HepG2 (cell line): Measurements from ENCODE around the gene TMEM108. TPM values are rescaled to one million over a fixed set of nuclear protein-coding genes. Genes with fewer than 3 reads are reported as not detected.

Experiments
- ATAC-seq: fragments of 200-7000 bp; cut with Tn5 transposase; 3 replicates; pipeline ENCODE4 v1.9.1; 2020; ENCODE audit warnings: mild to moderate bottlenecking, moderate library complexity
- BruUV-seq: library from RNA; stranded (reverse); fragments of 400-500 nt; replicated peaks from 2 replicates; lab custom pipeline; 2021; lab: Mats Ljungman, UMichigan
- CTCF ChIA-PET: fragments of 300-600 bp; formaldehyde crosslinking; extraction: SDS; loops from one replicate; lab custom pipeline; 2021; ENCODE audit warnings: low total read pairs, inconsistent platforms, low intra/inter-chr PET ratio; lab: Yijun Ruan, JAX
- POLR2A ChIA-PET: fragments of 350-600 bp; sonication (Branson Sonifier 250); formaldehyde crosslinking; loops from one replicate; lab custom pipeline; 2020; ENCODE audit warnings: antibody characterized with exemption, inconsistent platforms; lab: Yijun Ruan, JAX
- DNase-seq: peaks from one replicate; pipeline ENCODE4 v3.0.0-alpha.2; 2015; ENCODE audit warnings: low spot score
- FAIRE-seq: peaks from 3 replicates; lab custom pipeline; 2011; peaks lifted over from hg19 to GRCh38; lab: Jason Lieb, UNC
- H2AFZ ChIP-seq: one replicate; pipeline ENCODE4 v1.6.1; 2011; ENCODE audit warnings: low read length, inconsistent platforms
- H3K27ac ChIP-seq: fragments of 300-600 bp; 3 replicates; pipeline ENCODE4 v1.8.0; 2011; ENCODE audit warnings: mixed run types, mild to moderate bottlenecking, mixed read lengths, low read length, inconsistent platforms; ENCODE audit not compliant: insufficient read depth; ENCODE audit errors: extremely low read length
- H3K27me3 ChIP-seq, 2 experiments: fragments of 200-600 bp in 1 of 2; 2 replicates in 1 of 2; 3 replicates in 1 of 2; pipeline versions ENCODE4 v1.6.0 to v1.8.0; 2011; ENCODE audit warnings: low read length in 2 of 2, mild to moderate bottlenecking in 2 of 2, moderate library complexity in 2 of 2, inconsistent platforms in 1 of 2; ENCODE audit not compliant: insufficient read depth in 2 of 2, control insufficient read depth in 1 of 2
- H3K36me3 ChIP-seq, 2 experiments: fragments of 200-600 bp in 1 of 2; replicated peaks in 1 of 2; 2 replicates in 1 of 2; 3 replicates in 1 of 2; pipeline versions ENCODE4 v1.5.1 to v1.8.0; 2011; ENCODE audit warnings: low read length in 2 of 2, inconsistent platforms in 1 of 2; ENCODE audit not compliant: insufficient read depth in 2 of 2, control insufficient read depth in 1 of 2
- H3K4me1 ChIP-seq: 2 replicates; pipeline ENCODE4 v1.5.1; 2012; ENCODE audit warnings: low read length, inconsistent platforms; ENCODE audit not compliant: insufficient read depth
- H3K4me2 ChIP-seq: 2 replicates; pipeline ENCODE4 v1.6.0; 2011; ENCODE audit warnings: low read depth, low read length, inconsistent platforms
- H3K4me3 ChIP-seq, 3 experiments: fragments of 200-600 bp in 1 of 3; sonication (generic), shearing (Covaris generic) in 1 of 3; replicated peaks in 1 of 3; 2 replicates each; pipeline ENCODE4 v1.5.1; 2011 to 2016; ENCODE audit warnings: low read length in 3 of 3, inconsistent platforms in 2 of 3, low read depth in 2 of 3, mild to moderate bottlenecking in 2 of 3, control low read depth in 1 of 3, mixed read lengths in 1 of 3; ENCODE audit not compliant: insufficient read depth in 1 of 3
- H3K79me2 ChIP-seq: one replicate; pipeline ENCODE4 v1.6.1; 2011; ENCODE audit warnings: low read length, inconsistent platforms; ENCODE audit not compliant: insufficient read depth
- H3K9ac ChIP-seq: 2 replicates; pipeline ENCODE4 v1.6.0; 2011; ENCODE audit warnings: mild to moderate bottlenecking, low read depth, low read length, inconsistent platforms; ENCODE audit not compliant: insufficient read depth
- H3K9me3 ChIP-seq: 2 replicates; pipeline ENCODE4 v1.5.1; 2012; ENCODE audit warnings: mild to moderate bottlenecking, low read length
- H4K20me1 ChIP-seq: 2 replicates; pipeline ENCODE4 v1.6.0; 2011; ENCODE audit warnings: inconsistent platforms, mild to moderate bottlenecking, low read length, moderate library complexity; ENCODE audit not compliant: insufficient read depth
- FIP1L1 ChIP-seq: fragments of 200-400 bp; formaldehyde crosslinking; IDR thresholded peaks from 2 replicates; pipeline ENCODE4 v1.6.1; 2018; ENCODE audit warnings: low read depth, mild to moderate bottlenecking, low read length, moderate library complexity, borderline replicate concordance; ENCODE audit not compliant: insufficient read depth
- KAT8 ChIP-seq: IDR thresholded peaks from 2 replicates; pipeline ENCODE4 v1.6.1; 2016; ENCODE audit warnings: missing genetic modification reagents, missing compliant biosample characterization
- PAX8 ChIP-seq: sonication (generic); formaldehyde crosslinking; IDR thresholded peaks from 2 replicates; pipeline ENCODE4 v1.8.0; 2022; ENCODE audit warnings: mild to moderate bottlenecking, missing genetic modification reagents, borderline replicate concordance
- RBAK ChIP-seq: sonication (generic); formaldehyde crosslinking; IDR thresholded peaks from 2 replicates; pipeline ENCODE4 v1.5.1; 2020; ENCODE audit warnings: mild to moderate bottlenecking, missing genetic modification reagents
- RBM39 ChIP-seq: fragments of 200-400 bp; formaldehyde crosslinking; IDR thresholded peaks from one replicate; pipeline ENCODE4 v1.6.1; 2018; ENCODE audit warnings: antibody characterized with exemption, mild to moderate bottlenecking, low read depth, low read length; ENCODE audit not compliant: poor library complexity, severe bottlenecking
- RORA ChIP-seq: sonication (generic); formaldehyde crosslinking; IDR thresholded peaks from 2 replicates; pipeline ENCODE4 v1.5.0; 2020; ENCODE audit warnings: mild to moderate bottlenecking, missing genetic modification reagents, moderate library complexity
- SATB2 ChIP-seq: sonication (generic); formaldehyde crosslinking; IDR thresholded peaks from 2 replicates; pipeline ENCODE4 v1.5.0; 2020; ENCODE audit warnings: missing genetic modification reagents
- SMYD3 ChIP-seq: sonication (generic); formaldehyde crosslinking; IDR thresholded peaks from 2 replicates; pipeline ENCODE4 v1.8.1; 2023; ENCODE audit warnings: mild to moderate bottlenecking, missing genetic modification reagents
- SP2 ChIP-seq: sonication (generic); formaldehyde crosslinking; IDR thresholded peaks from 2 replicates; pipeline ENCODE4 v1.5.1; 2020; ENCODE audit warnings: mild to moderate bottlenecking, missing genetic modification reagents
- SRF ChIP-seq: IDR thresholded peaks from 2 replicates; pipeline ENCODE4 v1.6.1; 2011; ENCODE audit warnings: mild to moderate bottlenecking, low read depth, low read length, moderate library complexity
- ZBTB42 ChIP-seq: sonication (generic); formaldehyde crosslinking; IDR thresholded peaks from 2 replicates; pipeline ENCODE4 v1.5.0; 2020; ENCODE audit warnings: mild to moderate bottlenecking, missing genetic modification reagents
- ZNF136 ChIP-seq: sonication (generic); formaldehyde crosslinking; IDR thresholded peaks from 2 replicates; pipeline ENCODE4 v1.8.1; 2022; ENCODE audit warnings: low read depth, mild to moderate bottlenecking, moderate library complexity, missing genetic modification reagents
- ZNF652 ChIP-seq: IDR thresholded peaks from 2 replicates; pipeline ENCODE4 v1.6.1; 2016; ENCODE audit warnings: low read depth, borderline replicate concordance
- ZSCAN9 ChIP-seq: IDR thresholded peaks from 2 replicates; pipeline ENCODE4 v1.6.1; 2016; ENCODE audit warnings: borderline replicate concordance
- WGBS: methylation state at CpG from one replicate; pipeline ENCODE4 v1.1.6; 2017; ENCODE audit warnings: low lambda C conversion rate; 5-methylcytosine and 5-hydroxymethylcytosine counted together
- in situ Hi-C: cut with HindIII; loops from 2 replicates; pipeline ENCODE4 v1.10.0; 2017; ENCODE audit warnings: low pct_unique_long_range_greater_than_20kb; ENCODE audit not compliant: extremely low pct_ligation_motif_present
- intact Hi-C: fragments of 100-400 bp; cut with micrococcal nuclease; formaldehyde crosslinking; loops from one replicate; pipeline ENCODE4 v1.10.0; 2022; ENCODE audit not compliant: unreplicated experiment
- polyA plus RNA-seq, 8 experiments: library from polyadenylated mRNA; depleted of rRNA in 3 of 8; stranded (reverse) in 7 of 8; unstranded in 1 of 8; fragments of >200 nt; fragmentation: Illumina TruSeq in 4 of 8; extraction: Trizol in 4 of 8; gene quantifications; 2 replicates each; pipeline versions ENCODE4 v1.2.1 to v1.2.3, GENCODE V29; 2011 to 2016; ENCODE audit warnings: low read depth in 4 of 8, missing spikeins in 1 of 8, mixed read lengths in 1 of 8; ENCODE audit not compliant: insufficient read depth in 1 of 8
- total RNA-seq, 5 experiments: library from RNA; depleted of rRNA; stranded (reverse); fragments of >200 nt; fragmentation: Illumina TruSeq; extraction: Trizol; gene quantifications; 2 replicates each; pipeline ENCODE4 v1.2.3, GENCODE V29; 2016; ENCODE audit warnings: low read depth in 1 of 5
- TF ChIP-seq, protein P1 (sequence below): sonication (generic); formaldehyde crosslinking; IDR thresholded peaks from 2 replicates; pipeline ENCODE4 v1.4.0; 2020; ENCODE audit warnings: mild to moderate bottlenecking, low read depth, missing genetic modification reagents
- TF ChIP-seq, protein P2 (sequence below): IDR thresholded peaks from 2 replicates; pipeline ENCODE4 v1.6.1; 2016; ENCODE audit warnings: missing genetic modification reagents, missing compliant biosample characterization
- TF ChIP-seq, protein P3 (sequence below): sonication (generic); formaldehyde crosslinking; IDR thresholded peaks from 2 replicates; pipeline ENCODE4 v1.4.0; 2020; ENCODE audit warnings: low read depth, missing genetic modification reagents
- TF ChIP-seq, protein P4 (sequence below), 2 experiments: sonication (generic) in 1 of 2; formaldehyde crosslinking in 1 of 2; IDR thresholded peaks; 2 replicates each; pipeline versions ENCODE4 v1.5.1 to v1.6.1; 2011 to 2020; ENCODE audit warnings: borderline replicate concordance in 1 of 2, low read depth in 1 of 2, low read length in 1 of 2, mild to moderate bottlenecking in 1 of 2, missing genetic modification reagents in 1 of 2, moderate library complexity in 1 of 2

The TMEM108 gene
- total and polyA plus RNA-seq, 2 of the 13 experiments (the other 11 are each of a cell fraction or from before 2014, with no cell fraction given): not detected

DNA sequence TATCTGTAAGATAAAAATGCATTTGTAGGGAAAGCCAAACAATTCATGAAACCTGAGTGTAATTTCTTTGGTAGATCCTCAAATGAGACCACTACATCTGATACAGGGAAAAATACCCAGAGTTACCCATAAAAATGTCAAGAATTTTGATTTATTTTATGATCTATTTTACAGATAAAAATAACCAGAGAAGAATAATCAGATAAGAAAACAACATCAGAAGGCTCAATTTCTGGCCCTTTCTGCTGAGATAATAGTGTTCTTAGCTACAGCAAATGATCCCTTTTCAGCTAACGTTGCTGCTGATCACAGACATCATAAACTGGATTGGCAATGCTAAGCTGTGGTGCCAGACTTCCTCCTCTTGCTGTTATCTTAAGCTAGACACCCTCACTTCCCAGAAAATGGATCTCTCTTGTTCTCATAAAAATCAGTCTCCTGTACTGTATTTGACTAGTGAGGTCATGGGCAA lies 21.3 kb upstream of the TMEM108 start (continued):
- no peak for TF ChIP-seq FIP1L1
- no peak for TF ChIP-seq RBM39
- TF ChIP-seq SP2 (CRISPR knock-in tag): no peak
- TF ChIP-seq, protein P1, sequence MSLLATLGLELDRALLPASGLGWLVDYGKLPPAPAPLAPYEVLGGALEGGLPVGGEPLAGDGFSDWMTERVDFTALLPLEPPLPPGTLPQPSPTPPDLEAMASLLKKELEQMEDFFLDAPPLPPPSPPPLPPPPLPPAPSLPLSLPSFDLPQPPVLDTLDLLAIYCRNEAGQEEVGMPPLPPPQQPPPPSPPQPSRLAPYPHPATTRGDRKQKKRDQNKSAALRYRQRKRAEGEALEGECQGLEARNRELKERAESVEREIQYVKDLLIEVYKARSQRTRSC (CRISPR knock-in tag): no peak
- TF ChIP-seq PAX8: no peak
- TF ChIP-seq, protein P2, sequence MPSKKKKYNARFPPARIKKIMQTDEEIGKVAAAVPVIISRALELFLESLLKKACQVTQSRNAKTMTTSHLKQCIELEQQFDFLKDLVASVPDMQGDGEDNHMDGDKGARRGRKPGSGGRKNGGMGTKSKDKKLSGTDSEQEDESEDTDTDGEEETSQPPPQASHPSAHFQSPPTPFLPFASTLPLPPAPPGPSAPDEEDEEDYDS (CRISPR knock-in tag): no peak
- TF ChIP-seq SATB2: no peak
- TF ChIP-seq ZBTB42 (CRISPR knock-in tag): no peak
- TF ChIP-seq ZNF652 (CRISPR knock-in tag): no peak

DNA sequence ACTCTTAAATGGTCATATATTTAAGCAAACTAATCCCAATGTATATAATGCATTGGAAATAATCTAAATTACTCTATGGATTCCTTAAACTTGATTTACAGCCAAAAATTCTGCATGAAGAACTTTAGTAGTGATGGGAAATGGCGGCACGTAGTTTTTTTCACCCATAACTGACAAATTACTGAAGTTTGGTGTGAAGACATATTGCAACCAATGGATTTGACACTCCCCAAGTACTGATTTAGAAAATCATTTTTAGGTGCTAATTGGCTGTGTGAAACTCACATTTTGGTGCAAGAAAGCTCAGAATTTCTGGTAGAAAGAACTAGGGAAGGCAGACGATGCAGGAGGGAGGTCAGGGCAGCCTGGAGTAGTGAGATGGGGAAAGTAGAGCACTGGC lies 19.3 kb upstream of the TMEM108 start:
- no peaks in the 10 kb centered on the region for H3K79me2 ChIP-seq
- no peaks in the 10 kb centered on the region for H3K36me3 ChIP-seq
- intact Hi-C loops: no loop called here
- H4K20me1 ChIP-seq: no peaks in the 10 kb centered on the region
- ChIA-PET POLR2A (no interaction called here), CTCF (no interaction called here)
- WGBS: 25% methylated on average over 3 of the region's 3 CpGs
- H2AFZ ChIP-seq: no peak overlapping the region
- DNase-seq (no peak), FAIRE-seq (no peak), ATAC-seq (no peak)
- H3K9ac ChIP-seq: no peak overlapping the region
- no peaks in the 10 kb centered on the region for H3K9me3 ChIP-seq
- no peak overlapping the region for H3K4me3 ChIP-seq
- no peaks in the 10 kb centered on the region for H3K4me1 ChIP-seq
- H3K4me2 ChIP-seq: no peak overlapping the region
- in situ Hi-C loops: no loop called here
- no TSS peak for BruUV-seq
- peaks cover 2 to 3% of the 10 kb centered on the region in 2 experiments; a peak in 2 of 5 replicates for H3K27me3 ChIP-seq
- H3K27ac ChIP-seq: no peak overlapping the region
- no peak for TF ChIP-seq SRF
- no peak for TF ChIP-seq ZNF136 (CRISPR knock-in tag)
- TF ChIP-seq, protein P3, sequence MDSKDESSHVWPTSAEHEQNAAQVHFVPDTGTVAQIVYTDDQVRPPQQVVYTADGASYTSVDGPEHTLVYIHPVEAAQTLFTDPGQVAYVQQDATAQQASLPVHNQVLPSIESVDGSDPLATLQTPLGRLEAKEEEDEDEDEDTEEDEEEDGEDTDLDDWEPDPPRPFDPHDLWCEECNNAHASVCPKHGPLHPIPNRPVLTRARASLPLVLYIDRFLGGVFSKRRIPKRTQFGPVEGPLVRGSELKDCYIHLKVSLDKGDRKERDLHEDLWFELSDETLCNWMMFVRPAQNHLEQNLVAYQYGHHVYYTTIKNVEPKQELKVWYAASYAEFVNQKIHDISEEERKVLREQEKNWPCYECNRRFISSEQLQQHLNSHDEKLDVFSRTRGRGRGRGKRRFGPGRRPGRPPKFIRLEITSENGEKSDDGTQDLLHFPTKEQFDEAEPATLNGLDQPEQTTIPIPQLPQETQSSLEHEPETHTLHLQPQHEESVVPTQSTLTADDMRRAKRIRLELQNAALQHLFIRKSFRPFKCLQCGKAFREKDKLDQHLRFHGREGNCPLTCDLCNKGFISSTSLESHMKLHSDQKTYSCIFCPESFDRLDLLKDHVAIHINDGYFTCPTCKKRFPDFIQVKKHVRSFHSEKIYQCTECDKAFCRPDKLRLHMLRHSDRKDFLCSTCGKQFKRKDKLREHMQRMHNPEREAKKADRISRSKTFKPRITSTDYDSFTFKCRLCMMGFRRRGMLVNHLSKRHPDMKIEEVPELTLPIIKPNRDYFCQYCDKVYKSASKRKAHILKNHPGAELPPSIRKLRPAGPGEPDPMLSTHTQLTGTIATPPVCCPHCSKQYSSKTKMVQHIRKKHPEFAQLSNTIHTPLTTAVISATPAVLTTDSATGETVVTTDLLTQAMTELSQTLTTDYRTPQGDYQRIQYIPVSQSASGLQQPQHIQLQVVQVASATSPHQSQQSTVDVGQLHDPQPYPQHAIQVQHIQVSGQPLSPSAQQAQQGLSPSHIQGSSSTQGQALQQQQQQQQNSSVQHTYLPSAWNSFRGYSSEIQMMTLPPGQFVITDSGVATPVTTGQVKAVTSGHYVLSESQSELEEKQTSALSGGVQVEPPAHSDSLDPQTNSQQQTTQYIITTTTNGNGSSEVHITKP (CRISPR knock-in tag): no peak
- TF ChIP-seq ZSCAN9: no peak
- no peak for TF ChIP-seq SMYD3 (CRISPR knock-in tag)
- TF ChIP-seq RORA (CRISPR knock-in tag): no peak
- TF ChIP-seq RBAK: no peak
- TF ChIP-seq, protein P4, sequence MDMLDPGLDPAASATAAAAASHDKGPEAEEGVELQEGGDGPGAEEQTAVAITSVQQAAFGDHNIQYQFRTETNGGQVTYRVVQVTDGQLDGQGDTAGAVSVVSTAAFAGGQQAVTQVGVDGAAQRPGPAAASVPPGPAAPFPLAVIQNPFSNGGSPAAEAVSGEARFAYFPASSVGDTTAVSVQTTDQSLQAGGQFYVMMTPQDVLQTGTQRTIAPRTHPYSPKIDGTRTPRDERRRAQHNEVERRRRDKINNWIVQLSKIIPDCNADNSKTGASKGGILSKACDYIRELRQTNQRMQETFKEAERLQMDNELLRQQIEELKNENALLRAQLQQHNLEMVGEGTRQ (IDR thresholded peaks at IDR 0.05; ENCODE audit: low read depth, low read length): no peak
- TF ChIP-seq, protein P4 (CRISPR knock-in tag; IDR thresholded peaks at IDR 0.05; ENCODE audit: borderline replicate concordance): no peak
- TF ChIP-seq KAT8 (CRISPR knock-in tag): no peak
